NCI-H2171 (cell line): ENCODE measurements around the gene CCIN.
A peak's percentile ranks its signal among the peaks of the same experiment; 100 is the strongest.
"Not testable (repeated sequence)": the region's sequence is repeated elsewhere in the genome, so short reads cannot be mapped to it uniquely, and the experiment has no call there.

Experiments used
- DNase-seq: peaks from one replicate; lab custom pipeline; 2025; lab: John Stamatoyannopoulos, UW

The CCIN gene

DNA sequence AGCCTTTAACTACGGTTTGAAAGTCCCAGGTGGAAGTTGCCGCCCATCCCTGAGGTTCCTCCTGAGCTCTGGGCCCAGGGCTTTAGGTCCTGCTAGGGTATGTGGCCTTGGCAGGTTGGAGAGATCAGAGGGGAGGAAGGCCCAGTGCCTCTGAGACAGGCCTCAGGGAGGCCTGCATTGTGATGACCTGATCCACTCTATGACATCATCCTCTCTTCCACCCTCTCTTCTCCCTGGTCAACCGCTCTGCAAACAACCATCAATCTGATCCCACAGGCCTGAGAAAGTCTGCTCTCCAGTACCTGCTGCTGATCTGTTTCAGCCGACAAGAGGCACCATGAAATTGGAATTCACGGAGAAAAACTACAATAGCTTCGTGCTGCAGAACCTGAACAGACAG lies at the start of gene CCIN:
TSS of gene CCIN (plus strand) at position 223 of the 400 bp plus-strand sequence. CDS start at position 338, 115 bp downstream.
- DNase-seq: no peak

GRCh38 chr9:36119476-36119875 lies 49.7 kb upstream of the CCIN start:
- DNase-seq: no peak

DNA sequence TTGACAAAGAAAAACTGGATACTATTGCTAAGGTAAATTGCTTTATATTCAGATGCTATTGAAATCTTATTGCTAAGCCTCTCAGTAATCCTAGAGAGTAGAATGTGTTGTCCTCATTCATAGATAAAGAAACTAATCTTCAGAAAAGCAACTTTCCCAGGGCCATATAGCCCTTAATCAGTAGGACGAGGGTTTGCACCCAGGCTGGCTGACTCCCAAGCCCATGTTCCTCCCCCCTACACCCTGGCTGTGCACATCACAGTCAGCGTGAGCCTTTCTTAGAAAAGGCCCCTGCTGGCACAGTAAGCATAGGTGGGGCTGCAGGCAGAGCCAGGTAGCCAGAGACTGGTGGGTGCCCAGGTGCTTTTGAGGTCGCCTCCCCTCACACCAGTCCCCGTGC lies 48.5 kb upstream of the CCIN start:
- no peak for DNase-seq

DNA sequence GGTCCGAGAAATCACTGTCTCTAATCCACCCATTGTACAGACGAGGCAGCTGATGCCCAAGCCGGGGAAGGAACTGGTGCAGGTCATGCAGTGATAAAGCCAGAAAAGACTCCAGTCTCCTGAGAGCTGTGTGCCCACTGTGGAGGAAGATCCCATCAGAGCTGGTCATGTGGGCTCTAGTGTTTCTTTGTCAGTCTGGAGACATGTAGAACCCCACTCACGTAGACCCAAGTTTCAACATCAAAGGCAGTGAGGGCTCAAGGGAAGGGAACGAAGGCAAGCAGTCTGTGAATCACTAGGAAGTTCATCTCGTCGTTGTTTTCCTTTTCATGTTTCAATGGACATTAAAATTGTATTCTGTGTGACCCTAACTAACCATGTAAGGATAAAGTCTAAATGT lies 47.2 kb upstream of the CCIN start:
- no peak for DNase-seq

GRCh38 chr9:36123515-36123914 lies 45.7 kb upstream of the CCIN start:
- DNase-seq: no peak

DNA sequence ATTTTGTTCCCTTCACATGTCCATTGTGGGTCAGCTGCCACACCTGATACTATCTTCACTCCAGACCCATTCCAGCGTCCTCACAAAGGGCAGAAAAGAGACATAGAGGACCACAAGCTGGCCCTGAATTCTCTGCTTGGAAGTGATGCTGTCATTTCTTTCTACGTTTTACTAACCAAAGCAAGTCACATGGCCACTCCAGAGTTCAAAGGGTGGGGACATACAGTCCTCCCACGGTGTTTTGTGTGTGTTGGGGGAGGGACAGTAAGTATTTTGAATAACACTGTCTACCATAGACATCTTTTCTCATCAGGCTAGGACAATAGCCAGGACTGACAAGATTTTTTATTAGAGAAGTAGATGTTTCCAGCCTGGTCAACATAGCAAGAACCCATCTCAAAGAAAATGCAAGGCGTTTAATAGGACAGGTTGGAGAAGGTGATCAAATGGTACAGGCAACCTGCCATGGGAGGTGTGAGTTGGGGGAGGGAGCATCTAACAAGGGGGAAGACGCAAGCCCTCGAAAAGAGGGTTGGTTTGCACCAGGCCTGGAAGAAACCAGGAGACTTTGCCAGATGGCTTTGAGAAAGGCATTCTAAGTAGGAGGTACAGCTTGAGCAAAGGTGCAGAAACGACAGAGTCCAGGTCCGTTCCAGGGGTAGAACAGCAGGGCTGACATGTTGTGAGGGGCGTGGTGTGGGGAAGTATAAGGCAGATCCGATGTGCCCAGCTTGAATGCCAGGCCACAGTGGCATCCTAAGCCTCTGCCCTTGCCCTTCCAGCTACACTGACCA lies 43.9 kb upstream of the CCIN start:
- DNase-seq: no peak

DNA sequence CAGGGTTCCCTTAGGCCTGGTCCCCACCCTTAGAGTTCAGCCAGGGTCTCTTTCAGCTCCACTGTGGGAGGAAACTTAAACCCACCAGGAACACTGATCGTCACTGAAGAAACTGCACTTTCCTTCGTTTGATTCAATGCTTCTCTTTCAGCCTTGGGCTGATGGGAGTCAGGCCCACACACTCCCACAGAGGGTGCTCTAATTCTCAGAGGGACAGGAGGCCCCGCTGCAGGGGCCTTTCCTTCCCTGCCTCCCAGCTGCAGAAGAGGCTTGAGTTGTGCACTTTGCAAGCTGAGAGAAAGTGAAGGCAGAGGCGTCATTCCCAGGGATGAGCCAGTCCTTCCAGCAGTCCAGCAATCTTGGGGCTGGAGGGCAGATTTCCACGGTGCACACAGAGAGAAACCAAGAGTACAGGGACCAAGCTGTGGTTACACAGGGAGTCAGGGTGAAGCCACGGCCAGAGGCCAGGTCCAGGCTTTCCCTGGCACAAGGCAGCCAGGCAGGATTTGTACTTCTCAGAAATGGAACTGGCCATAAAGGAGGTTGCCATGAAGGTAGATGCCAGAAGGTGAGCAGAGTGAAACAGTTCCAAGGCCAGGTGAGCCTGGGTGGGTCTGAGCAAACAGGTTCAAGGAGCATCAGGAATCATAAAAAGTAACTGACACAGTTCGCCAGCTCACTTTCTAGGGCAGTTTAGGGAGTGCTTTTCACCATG lies 43.0 kb upstream of the CCIN start:
- no peak for DNase-seq

- no peak for DNase-seq
Observed at GRCh38 chr9:36127652-36128244, 41.4 kb upstream of the CCIN start.

- no peak for DNase-seq
Observed at GRCh38 chr9:36128349-36128748, 40.8 kb upstream of the CCIN start.

- DNase-seq: no peak
Observed at GRCh38 chr9:36129139-36129538, 40.0 kb upstream of the CCIN start.

DNA sequence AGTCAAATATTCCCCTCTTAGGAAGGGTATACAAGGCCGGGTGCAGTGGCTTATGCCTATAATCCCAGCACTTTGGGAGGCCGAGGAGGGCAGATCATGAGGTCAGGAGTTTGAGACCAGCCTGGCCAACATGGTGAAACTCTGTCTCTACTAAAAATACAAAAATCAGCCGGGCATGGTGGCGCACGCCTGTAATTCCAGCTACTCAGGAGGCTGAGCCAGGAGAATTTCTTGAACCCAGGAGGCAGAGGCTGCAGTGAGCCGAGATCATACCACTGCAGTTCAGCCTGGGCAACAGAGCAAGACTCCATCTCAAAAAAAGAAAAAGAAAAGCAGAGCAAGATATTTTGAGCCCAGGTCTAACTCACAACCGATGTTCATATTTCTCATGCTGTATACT lies 37.5 kb upstream of the CCIN start:
- not testable (repeated sequence) for DNase-seq

- no peak for DNase-seq
Observed at GRCh38 chr9:36132086-36132485, 37.1 kb upstream of the CCIN start.

GRCh38 chr9:36134761-36135505 lies 34.3 kb upstream of the CCIN start:
- no peak for DNase-seq

DNA sequence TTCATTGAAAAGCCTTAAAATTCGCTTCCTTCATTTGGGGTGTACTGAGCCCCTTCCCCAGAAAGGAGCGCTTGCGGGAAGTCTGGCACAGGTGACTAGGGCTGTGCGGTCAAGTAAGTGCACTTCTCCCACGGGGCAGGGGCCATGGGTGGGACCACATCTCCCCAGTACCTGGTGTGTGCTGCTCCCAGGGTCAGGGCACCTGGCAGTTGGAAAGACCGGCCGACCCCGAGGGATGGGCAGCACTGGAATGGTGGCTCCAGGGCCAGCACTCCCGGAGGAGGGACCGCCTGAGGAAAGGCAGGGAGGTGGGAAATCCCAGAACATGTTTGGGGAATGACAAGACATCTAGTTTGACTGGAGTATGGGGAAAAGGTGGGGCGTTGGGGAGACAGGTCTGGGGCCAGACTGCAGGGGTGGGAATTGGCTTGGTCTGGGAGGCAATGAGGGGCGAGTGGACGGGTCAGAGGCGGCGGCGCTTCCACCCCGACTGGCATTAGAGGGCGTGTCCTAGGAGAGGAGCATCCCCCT lies 33.4 kb upstream of the CCIN start:
- no peak for DNase-seq

DNA sequence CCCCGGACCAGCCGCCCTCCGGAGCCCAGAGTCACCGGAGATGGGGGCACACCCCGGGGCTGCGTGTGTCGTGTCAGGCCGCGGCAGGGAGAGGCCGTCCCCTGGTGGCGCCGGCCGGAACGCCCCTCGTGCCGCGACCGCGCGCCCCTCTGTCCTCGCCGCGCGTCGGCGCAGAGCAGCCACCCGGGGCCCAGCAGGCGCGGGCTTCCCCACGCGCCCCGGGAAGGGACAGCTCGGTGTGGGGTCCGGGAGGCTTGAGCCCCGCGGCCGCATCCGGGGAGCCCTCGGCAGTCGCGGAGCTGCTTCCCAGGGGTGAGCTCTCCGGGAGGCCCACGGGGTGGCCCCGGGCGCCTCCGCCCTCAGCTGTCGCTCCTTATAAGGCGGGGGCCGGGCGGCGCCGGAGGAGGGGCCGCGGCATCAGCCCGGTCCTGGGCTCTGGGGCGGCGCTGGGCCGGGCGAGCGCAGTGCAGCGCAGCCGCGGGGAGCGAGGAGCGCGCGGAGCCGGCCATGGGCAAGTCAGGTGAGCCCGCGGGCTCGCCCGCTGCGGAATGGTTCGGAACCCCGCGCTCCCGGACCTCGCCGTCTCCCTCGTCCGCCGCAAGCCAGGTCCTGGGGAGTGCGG lies 32.8 kb upstream of the CCIN start, which contains the start of gene GLIPR2:
TSS of gene GLIPR2 (plus strand) at position 462 of the 622 bp plus-strand sequence. CDS start at position 508, 46 bp downstream.
- DNase-seq: peak; percentile 28

GRCh38 chr9:36136894-36137391 lies 32.2 kb upstream of the CCIN start:
- DNase-seq: no peak

DNA sequence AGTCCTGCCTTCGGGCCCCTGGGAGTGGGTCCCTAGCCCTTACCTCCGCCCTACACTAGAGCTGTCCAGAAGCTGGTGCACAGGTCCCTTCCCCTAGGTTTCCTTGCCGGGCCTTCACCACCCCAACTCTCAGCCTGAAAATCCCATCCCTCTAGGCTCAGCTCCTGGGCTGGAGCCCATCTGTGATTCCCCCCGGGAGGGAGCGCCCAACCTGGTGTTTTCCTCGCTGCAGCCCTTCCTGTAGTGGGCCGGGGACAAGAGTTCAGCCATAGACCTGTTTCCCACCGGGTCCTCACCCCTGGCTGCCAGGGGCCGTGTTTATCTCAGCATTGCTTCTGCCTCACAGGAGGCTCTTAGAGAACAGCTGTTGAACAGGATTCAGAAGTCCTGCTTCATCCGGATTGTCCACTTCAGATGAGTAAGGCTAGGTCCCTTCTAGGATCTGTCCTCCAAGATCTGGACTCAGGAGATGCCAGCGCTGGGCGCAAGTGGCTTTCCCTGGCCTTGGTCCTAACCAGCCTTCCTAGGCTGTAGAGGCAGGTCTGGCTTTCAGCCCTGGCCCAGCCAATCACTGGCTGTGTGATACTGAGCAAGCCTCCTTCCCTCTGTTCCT lies 31.7 kb upstream of the CCIN start:
- no peak for DNase-seq

- no peak for DNase-seq
Observed at GRCh38 chr9:36138496-36138895, 30.7 kb upstream of the CCIN start.

- no peak for DNase-seq
Observed at GRCh38 chr9:36138901-36139300, 30.3 kb upstream of the CCIN start.

DNA sequence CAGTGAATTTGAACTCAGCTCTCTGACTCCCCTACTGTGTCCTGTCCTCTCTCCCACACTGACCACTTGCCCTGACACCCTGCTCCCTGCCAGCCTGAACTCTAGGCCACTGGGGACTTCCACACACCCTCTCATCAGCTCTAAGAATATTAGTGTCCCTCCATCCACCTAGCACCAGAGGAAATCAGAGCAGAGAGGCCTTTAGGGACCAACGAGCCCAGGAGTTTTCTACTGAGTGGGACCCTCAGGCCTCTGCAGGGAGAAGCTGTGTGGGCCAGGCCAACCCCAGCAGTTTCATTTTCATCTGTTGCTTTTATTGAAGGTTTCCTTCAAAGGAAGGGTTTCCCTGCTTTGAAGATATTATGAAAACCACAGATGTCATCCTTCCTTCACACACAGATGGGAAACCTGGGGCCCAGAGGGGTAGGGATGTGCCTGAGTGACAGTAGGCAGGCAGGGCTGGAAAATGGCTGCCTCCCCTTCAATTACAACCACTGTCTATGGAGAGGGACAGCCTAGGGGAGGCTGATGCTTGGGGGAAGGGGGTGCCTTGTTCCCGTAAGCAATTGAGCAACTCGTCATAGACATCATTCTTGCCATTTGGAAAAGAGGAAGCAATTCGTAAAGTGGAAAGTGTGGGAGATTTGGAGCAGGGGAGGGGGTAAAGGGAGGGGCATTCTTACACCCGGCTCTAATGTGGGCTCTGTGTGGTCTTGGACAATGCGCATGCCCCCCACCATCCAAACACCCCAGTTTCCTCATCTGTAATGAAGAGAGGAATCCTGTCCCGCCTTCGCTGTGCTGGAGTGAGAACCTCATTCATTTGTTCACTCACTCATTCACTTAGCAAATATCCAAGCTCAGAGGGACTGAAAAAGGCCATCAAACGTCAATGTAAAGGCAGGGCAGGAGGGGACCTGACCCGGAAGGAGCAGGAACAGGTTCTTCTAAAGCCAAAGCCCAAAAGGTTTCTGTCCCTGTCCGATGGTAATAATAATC lies 28.8 kb upstream of the CCIN start:
- no peak for DNase-seq
